Occipital lobe (tissue), 2 donors: ENCODE measurements around the gene FAM8A1. TPM values are rescaled to one million over a fixed set of nuclear protein-coding genes. Genes with fewer than 3 reads are reported as not detected.

Experiments used
- small RNA-seq: library from RNA; depleted of rRNA; stranded (forward); fragments of <200 nt; gene quantifications from one replicate; pipeline ENCODE3, GENCODE V24; 2014
- total RNA-seq: library from RNA; depleted of rRNA; stranded (reverse); fragments of >200 nt; gene quantifications from one replicate; pipeline ENCODE4 v1.2.3, GENCODE V29; 2014

FAM8A1 gene
- total RNA-seq, 1 donor from 2014 or later = 59.7 TPM

Small RNA genes lying within 50 kb of the gene (small RNA-seq; reads per million reads assigned to genes)
- not detected for gene RNU6-190P
- gene SUMO2P13 = not detected

Other genes starting within 250 kb of the FAM8A1 start
- 33.7 TPM for gene CAP2, start 206.7 kb upstream of the FAM8A1 start, total RNA-seq
- gene NUP153, start 106.6 kb downstream of the FAM8A1 start, total RNA-seq = 51.8 TPM